ENCODE measurements around the gene SYTL1. TPM values are rescaled to one million over a fixed set of nuclear protein-coding genes. Genes with fewer than 3 reads are reported as not detected.
A peak's percentile ranks its signal among the peaks of the same experiment; 100 is the strongest.

Gene SYTL1
- total and polyA plus RNA-seq, 9 of the 15 experiments (the other 6 are each of a cell fraction or from before 2014, with no cell fraction given): 0.04 to 9.3 (median 1.7) TPM

DNA sequence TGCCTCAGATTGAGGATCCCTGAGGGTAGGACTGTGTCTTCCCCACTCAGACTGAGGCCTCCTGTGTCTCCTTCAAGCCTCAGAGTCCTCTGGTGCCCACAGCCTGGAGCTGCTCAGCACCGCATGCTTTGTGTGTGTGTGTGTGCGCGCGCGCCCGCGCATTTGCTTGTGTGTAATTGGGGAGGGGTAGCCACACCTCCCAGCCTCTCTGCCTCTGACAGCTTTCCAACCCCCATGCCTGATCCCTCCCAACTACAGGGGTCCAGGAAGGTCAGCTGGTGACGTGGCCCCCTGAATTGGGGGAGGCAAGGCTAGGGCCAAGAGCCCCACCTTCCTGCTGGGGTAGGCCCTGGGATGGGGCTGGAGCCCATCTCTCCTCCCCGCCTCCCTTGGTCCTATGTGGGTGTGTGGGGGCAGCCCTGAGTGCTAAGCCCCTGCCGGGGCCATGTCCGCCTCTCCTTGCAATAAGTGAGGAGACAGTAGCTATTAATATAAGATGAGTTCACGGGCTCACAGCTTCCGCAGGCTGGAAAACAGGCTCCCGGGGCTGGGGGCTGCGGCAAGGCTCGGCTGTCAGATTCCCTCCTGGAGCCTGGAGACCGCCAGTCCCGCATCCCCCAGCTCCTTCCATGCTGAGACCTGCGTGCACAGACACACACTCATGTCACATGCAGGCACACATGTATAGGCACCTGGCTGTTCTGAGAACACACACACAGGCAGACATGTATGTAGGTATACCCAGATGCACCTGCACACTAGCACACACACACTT lies 57.6 kb downstream of the SYTL1 start (continued):
- TF ChIP-seq, protein P1, sequence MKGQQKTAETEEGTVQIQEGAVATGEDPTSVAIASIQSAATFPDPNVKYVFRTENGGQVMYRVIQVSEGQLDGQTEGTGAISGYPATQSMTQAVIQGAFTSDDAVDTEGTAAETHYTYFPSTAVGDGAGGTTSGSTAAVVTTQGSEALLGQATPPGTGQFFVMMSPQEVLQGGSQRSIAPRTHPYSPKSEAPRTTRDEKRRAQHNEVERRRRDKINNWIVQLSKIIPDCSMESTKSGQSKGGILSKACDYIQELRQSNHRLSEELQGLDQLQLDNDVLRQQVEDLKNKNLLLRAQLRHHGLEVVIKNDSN (CRISPR knock-in tag; IDR thresholded peaks at IDR 0.05): 0 out of 2 replicates have a peak, but pooled peaks have one; percentile 7
- no peak for TF ChIP-seq HDAC6 (IDR thresholded peaks at IDR 0.05; ENCODE audit: low read depth, low read length)
- TF ChIP-seq GTF2E2 (tag; IDR thresholded peaks at IDR 0.05): no peak
- peak; percentile 84 for TF ChIP-seq RBM22 (IDR thresholded peaks at IDR 0.05; ENCODE audit: low read depth, low read length, poor library complexity, severe bottlenecking)
- TF ChIP-seq POLR2B (IDR thresholded peaks at IDR 0.05; ENCODE audit: low read depth, partially characterized antibody): no peak
- TF ChIP-seq, protein P2, sequence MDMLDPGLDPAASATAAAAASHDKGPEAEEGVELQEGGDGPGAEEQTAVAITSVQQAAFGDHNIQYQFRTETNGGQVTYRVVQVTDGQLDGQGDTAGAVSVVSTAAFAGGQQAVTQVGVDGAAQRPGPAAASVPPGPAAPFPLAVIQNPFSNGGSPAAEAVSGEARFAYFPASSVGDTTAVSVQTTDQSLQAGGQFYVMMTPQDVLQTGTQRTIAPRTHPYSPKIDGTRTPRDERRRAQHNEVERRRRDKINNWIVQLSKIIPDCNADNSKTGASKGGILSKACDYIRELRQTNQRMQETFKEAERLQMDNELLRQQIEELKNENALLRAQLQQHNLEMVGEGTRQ (CRISPR knock-in tag; IDR thresholded peaks at IDR 0.05): no peak
- TF ChIP-seq POLR2G (IDR thresholded peaks at IDR 0.05; ENCODE audit: low read depth, low read length): peak; percentile 73
- TF ChIP-seq ZNF239 (CRISPR knock-in tag; IDR thresholded peaks at IDR 0.05): no peak
- no peak for TF ChIP-seq ETV5 (CRISPR knock-in tag; IDR thresholded peaks at IDR 0.05; ENCODE audit: low read depth)
- no peak for TF ChIP-seq DACH1 (IDR thresholded peaks at IDR 0.05; ENCODE audit: partially characterized antibody)
- TF ChIP-seq, protein P3, sequence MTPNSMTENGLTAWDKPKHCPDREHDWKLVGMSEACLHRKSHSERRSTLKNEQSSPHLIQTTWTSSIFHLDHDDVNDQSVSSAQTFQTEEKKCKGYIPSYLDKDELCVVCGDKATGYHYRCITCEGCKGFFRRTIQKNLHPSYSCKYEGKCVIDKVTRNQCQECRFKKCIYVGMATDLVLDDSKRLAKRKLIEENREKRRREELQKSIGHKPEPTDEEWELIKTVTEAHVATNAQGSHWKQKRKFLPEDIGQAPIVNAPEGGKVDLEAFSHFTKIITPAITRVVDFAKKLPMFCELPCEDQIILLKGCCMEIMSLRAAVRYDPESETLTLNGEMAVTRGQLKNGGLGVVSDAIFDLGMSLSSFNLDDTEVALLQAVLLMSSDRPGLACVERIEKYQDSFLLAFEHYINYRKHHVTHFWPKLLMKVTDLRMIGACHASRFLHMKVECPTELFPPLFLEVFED (CRISPR knock-in tag; conservative IDR thresholded peaks at IDR 0.05): no peak
- TF ChIP-seq ZNF311 (CRISPR knock-in tag; IDR thresholded peaks at IDR 0.05): no peak

Data from K562 (cell line).